Measurements from ENCODE around the gene AGBL1.

DNA sequence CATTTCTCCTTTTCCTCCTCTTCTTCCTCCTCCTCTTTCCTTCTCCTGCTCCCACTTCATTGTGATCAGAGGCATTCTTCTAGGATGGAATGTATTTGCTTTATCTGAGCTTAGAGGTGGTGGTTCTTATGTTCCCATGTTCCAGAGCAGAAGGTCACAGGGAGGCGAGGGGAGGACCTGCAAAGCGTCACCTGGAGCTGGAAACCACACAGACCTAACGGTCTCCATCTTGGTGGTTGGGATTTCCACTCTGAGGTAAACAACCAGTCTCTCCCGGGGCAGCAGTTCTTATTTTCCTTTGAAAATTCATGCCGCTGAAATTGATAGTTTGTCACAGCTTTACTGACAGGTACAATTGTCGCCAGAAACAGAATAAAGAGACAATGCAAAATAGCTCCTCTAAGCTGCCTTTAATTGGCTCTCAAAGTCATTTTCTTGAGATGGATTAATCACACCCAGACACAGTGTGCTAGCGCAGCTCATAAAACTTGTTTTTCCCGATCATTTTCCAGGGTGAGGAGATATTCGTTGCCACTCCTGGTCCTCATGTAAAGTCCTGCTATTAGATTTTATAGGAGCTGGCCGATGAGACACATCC is 16.9 kb upstream of the AGBL1 start:
- TF ChIP-seq GABPA (IDR thresholded peaks at IDR 0.05; ENCODE audit: low read depth) (no peak), POLR2AphosphoS5 (IDR thresholded peaks at IDR 0.05; ENCODE audit: low read depth) (no peak)
- TF ChIP-seq, protein P1, sequence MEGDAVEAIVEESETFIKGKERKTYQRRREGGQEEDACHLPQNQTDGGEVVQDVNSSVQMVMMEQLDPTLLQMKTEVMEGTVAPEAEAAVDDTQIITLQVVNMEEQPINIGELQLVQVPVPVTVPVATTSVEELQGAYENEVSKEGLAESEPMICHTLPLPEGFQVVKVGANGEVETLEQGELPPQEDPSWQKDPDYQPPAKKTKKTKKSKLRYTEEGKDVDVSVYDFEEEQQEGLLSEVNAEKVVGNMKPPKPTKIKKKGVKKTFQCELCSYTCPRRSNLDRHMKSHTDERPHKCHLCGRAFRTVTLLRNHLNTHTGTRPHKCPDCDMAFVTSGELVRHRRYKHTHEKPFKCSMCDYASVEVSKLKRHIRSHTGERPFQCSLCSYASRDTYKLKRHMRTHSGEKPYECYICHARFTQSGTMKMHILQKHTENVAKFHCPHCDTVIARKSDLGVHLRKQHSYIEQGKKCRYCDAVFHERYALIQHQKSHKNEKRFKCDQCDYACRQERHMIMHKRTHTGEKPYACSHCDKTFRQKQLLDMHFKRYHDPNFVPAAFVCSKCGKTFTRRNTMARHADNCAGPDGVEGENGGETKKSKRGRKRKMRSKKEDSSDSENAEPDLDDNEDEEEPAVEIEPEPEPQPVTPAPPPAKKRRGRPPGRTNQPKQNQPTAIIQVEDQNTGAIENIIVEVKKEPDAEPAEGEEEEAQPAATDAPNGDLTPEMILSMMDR (IDR thresholded peaks at IDR 0.05; ENCODE audit: insufficient read depth, low read length) = no peak
- TF ChIP-seq, protein P2, sequence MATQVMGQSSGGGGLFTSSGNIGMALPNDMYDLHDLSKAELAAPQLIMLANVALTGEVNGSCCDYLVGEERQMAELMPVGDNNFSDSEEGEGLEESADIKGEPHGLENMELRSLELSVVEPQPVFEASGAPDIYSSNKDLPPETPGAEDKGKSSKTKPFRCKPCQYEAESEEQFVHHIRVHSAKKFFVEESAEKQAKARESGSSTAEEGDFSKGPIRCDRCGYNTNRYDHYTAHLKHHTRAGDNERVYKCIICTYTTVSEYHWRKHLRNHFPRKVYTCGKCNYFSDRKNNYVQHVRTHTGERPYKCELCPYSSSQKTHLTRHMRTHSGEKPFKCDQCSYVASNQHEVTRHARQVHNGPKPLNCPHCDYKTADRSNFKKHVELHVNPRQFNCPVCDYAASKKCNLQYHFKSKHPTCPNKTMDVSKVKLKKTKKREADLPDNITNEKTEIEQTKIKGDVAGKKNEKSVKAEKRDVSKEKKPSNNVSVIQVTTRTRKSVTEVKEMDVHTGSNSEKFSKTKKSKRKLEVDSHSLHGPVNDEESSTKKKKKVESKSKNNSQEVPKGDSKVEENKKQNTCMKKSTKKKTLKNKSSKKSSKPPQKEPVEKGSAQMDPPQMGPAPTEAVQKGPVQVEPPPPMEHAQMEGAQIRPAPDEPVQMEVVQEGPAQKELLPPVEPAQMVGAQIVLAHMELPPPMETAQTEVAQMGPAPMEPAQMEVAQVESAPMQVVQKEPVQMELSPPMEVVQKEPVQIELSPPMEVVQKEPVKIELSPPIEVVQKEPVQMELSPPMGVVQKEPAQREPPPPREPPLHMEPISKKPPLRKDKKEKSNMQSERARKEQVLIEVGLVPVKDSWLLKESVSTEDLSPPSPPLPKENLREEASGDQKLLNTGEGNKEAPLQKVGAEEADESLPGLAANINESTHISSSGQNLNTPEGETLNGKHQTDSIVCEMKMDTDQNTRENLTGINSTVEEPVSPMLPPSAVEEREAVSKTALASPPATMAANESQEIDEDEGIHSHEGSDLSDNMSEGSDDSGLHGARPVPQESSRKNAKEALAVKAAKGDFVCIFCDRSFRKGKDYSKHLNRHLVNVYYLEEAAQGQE (IDR thresholded peaks at IDR 0.05; ENCODE audit: insufficient replicate concordance, low read depth) = no peak

Measured in HL-60 (cell line).